ENCODE data around the gene B4GALT3.

GRCh38 chr1:161160671-161161145 is 16.6 kb downstream of the B4GALT3 start:
- TF ChIP-seq CTCF (IDR thresholded peaks at IDR 0.05) (no peak), EZH2 (IDR thresholded peaks at IDR 0.05) (no peak)

Data from neural progenitor cell (in vitro differentiated cells).